Upper lobe of left lung (tissue), 4 donors: Measurements from ENCODE around the gene ARHGAP23.

Experiments used
- EP300 ChIP-seq, 4 donors: sonication (generic); formaldehyde crosslinking; IDR thresholded peaks; one replicate each; pipeline ENCODE4 v1.5.1; 2017; ENCODE audit warnings: antibody characterized with exemption in 4 of 4, control low read depth in 2 of 4
- POLR2A ChIP-seq, 4 donors: fragments of 450-650 bp; IDR thresholded peaks; one replicate each; pipeline ENCODE4 v1.5.1; 2016 to 2017; ENCODE audit warnings: antibody characterized with exemption in 4 of 4, mild to moderate bottlenecking in 2 of 4
- TF ChIP-seq, protein P1 (sequence below), 6 experiments: fragments of 450-650 bp in 4 of 6; fragments of 200-600 bp in 2 of 6; sonication (generic) in 2 of 6; IDR thresholded peaks; one replicate each; pipeline ENCODE4 v1.5.1; 2016 to 2019; ENCODE audit warnings: antibody characterized with exemption in 6 of 6

DNA sequence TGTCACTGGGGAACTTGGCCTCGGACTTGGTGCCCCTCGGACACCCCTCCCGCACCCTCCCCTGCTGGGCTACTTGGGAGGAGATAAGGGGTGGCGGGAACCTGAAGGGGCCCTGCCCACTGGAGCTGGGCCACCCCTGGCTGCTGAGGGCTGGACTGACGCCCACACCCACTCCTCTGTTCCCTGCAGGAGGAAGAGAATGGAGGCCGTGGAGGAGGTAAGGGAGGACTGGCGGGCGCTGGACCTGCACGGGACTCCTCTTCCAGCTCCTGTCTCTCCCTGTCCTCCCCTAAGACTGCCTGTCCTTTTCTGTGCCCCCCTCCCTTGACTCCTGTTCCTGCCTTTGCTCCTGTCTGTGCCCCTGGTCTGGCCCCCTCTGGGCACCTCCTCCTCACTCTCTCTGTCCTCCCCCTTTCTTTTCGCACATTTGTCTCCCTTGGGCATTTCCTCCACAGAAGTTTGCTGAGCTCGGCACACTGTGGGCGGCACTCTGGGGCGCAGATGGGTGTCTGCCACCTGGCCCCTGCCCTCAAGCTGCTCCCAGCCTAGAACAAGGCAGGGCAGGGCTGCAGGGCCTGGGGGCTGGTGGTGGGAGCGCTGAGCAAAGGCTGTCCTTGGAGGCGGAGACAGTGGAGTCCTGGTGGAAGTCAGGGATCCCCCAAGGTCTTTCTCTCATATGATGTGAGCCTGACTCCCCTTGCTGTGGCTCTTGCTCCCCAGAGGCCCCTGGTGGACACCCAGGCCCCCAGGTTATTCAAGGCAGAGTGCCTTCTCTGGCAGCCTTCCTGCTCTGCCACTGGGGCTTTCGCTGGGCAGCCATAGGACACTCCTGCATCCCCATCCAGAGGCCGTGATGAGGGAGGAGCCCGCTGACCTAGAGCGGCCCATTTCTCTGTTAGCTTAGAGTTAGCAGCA, 32.7 kb downstream of the ARHGAP23 start:
- TF ChIP-seq, protein P1, sequence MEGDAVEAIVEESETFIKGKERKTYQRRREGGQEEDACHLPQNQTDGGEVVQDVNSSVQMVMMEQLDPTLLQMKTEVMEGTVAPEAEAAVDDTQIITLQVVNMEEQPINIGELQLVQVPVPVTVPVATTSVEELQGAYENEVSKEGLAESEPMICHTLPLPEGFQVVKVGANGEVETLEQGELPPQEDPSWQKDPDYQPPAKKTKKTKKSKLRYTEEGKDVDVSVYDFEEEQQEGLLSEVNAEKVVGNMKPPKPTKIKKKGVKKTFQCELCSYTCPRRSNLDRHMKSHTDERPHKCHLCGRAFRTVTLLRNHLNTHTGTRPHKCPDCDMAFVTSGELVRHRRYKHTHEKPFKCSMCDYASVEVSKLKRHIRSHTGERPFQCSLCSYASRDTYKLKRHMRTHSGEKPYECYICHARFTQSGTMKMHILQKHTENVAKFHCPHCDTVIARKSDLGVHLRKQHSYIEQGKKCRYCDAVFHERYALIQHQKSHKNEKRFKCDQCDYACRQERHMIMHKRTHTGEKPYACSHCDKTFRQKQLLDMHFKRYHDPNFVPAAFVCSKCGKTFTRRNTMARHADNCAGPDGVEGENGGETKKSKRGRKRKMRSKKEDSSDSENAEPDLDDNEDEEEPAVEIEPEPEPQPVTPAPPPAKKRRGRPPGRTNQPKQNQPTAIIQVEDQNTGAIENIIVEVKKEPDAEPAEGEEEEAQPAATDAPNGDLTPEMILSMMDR (IDR thresholded peaks at IDR 0.05) = no peak
- TF ChIP-seq EP300 (IDR thresholded peaks at IDR 0.05) = no peak
- no peak for TF ChIP-seq POLR2A (IDR thresholded peaks at IDR 0.05)
